ENCODE results near the gene PSENEN. TPM values are rescaled to one million over a fixed set of nuclear protein-coding genes. Genes with fewer than 3 reads are reported as not detected.

The PSENEN gene
- total and polyA plus RNA-seq, 9 of the 15 experiments (the other 6 are each of a cell fraction or from before 2014, with no cell fraction given): 34.5 to 299 (median 61.1) TPM

GRCh38 chr19:35716801-35717664 lies 28.4 kb upstream of the PSENEN start (continued):
- TF ChIP-seq SRF (CRISPR knock-in tag; IDR thresholded peaks at IDR 0.05) (no peak; a peak in 1 of 4 replicates), NFE2L1 (tag; IDR thresholded peaks at IDR 0.05; ENCODE audit: borderline replicate concordance, low read depth) (no peak), KDM2B (CRISPR knock-in tag; IDR thresholded peaks at IDR 0.05) (0 out of 2 replicates have a peak, but pooled peaks have one; percentile 25), ZNF780A (CRISPR knock-in tag; IDR thresholded peaks at IDR 0.05) (no peak), ARID2 (IDR thresholded peaks at IDR 0.05) (peak; percentile 88), PRMT5 (CRISPR knock-in tag; IDR thresholded peaks at IDR 0.05) (no peak), TFAM (CRISPR knock-in tag; conservative IDR thresholded peaks at IDR 0.05) (no peak), ZNF707 (CRISPR knock-in tag; conservative IDR thresholded peaks at IDR 0.05) (no peak), RB1 (IDR thresholded peaks at IDR 0.05; ENCODE audit: low read depth) (peak; percentile 30), MCM7 (IDR thresholded peaks at IDR 0.05) (no peak), ZNF668 (CRISPR knock-in tag; IDR thresholded peaks at IDR 0.05) (peak; percentile 54; the same call in 1 of the 2 replicates), GTF2B (IDR thresholded peaks at IDR 0.05; ENCODE audit: extremely low read depth, insufficient read length) (no peak), ZNF316 (IDR thresholded peaks at IDR 0.05) (no peak), ZSCAN32 (CRISPR knock-in tag; IDR thresholded peaks at IDR 0.05) (no peak), ZNF740 (CRISPR knock-in tag; IDR thresholded peaks at IDR 0.05) (peak; percentile 69), ZNF740 (tag; IDR thresholded peaks at IDR 0.05) (no peak; a peak in 1 of 4 replicates), MYBL2 (IDR thresholded peaks at IDR 0.05; ENCODE audit: low read depth) (no peak), MYBL2 (CRISPR knock-in tag; IDR thresholded peaks at IDR 0.05; ENCODE audit: borderline replicate concordance) (no peak), SMARCA5 (IDR thresholded peaks at IDR 0.05) (peak; percentile 47; the same call in 1 of the 2 replicates), ZNF12 (CRISPR knock-in tag; IDR thresholded peaks at IDR 0.05) (0 out of 2 replicates have a peak, but pooled peaks have one; percentile 38), ZNF134 (CRISPR knock-in tag; conservative IDR thresholded peaks at IDR 0.05) (no peak; the same call in 1 of the 2 replicates), POLR2AphosphoS5 (IDR thresholded peaks at IDR 0.05; ENCODE audit: control insufficient read depth, insufficient read depth, low read depth, low read length) (no peak)
- TF ChIP-seq, protein P1, sequence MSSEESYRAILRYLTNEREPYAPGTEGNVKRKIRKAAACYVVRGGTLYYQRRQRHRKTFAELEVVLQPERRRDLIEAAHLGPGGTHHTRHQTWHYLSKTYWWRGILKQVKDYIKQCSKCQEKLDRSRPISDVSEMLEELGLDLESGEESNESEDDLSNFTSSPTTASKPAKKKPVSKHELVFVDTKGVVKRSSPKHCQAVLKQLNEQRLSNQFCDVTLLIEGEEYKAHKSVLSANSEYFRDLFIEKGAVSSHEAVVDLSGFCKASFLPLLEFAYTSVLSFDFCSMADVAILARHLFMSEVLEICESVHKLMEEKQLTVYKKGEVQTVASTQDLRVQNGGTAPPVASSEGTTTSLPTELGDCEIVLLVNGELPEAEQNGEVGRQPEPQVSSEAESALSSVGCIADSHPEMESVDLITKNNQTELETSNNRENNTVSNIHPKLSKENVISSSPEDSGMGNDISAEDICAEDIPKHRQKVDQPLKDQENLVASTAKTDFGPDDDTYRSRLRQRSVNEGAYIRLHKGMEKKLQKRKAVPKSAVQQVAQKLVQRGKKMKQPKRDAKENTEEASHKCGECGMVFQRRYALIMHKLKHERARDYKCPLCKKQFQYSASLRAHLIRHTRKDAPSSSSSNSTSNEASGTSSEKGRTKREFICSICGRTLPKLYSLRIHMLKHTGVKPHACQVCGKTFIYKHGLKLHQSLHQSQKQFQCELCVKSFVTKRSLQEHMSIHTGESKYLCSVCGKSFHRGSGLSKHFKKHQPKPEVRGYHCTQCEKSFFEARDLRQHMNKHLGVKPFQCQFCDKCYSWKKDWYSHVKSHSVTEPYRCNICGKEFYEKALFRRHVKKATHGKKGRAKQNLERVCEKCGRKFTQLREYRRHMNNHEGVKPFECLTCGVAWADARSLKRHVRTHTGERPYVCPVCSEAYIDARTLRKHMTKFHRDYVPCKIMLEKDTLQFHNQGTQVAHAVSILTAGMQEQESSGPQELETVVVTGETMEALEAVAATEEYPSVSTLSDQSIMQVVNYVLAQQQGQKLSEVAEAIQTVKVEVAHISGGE (CRISPR knock-in tag; IDR thresholded peaks at IDR 0.05): no peak
